HG03139 (cell line): ENCODE data around the gene PLEKHH2.
"Not testable (repeated sequence)": the region's sequence is repeated elsewhere in the genome, so short reads cannot be mapped to it uniquely, and the experiment has no call there.

Source experiments
- ATAC-seq: cut with Tn5 transposase; IDR thresholded peaks from one replicate; pipeline ENCODE4 v1.9.1; 2021; ENCODE audit not compliant: unreplicated experiment

The PLEKHH2 gene

GRCh38 chr2:43637030-43637803 is at the start of gene PLEKHH2:
PLEKHH2 (plus strand) TSS chr2:43637260; CDS start chr2:43644674, 7,414 bp downstream.
- peak; percentile 100 for ATAC-seq

GRCh38 chr2:43592443-43592842 is 44.6 kb upstream of the PLEKHH2 start:
- ATAC-seq = no peak

- ATAC-seq = no peak
Observed at GRCh38 chr2:43593254-43593653, 43.8 kb upstream of the PLEKHH2 start.

- no peak for ATAC-seq
Observed at GRCh38 chr2:43594875-43595274, 42.2 kb upstream of the PLEKHH2 start.

GRCh38 chr2:43595603-43596412 is 41.3 kb upstream of the PLEKHH2 start, which contains the start of gene THADA:
THADA (minus strand) TSS chr2:43596038; CDS start chr2:43592392, 3,646 bp downstream.
- ATAC-seq = peak; percentile 94

DNA sequence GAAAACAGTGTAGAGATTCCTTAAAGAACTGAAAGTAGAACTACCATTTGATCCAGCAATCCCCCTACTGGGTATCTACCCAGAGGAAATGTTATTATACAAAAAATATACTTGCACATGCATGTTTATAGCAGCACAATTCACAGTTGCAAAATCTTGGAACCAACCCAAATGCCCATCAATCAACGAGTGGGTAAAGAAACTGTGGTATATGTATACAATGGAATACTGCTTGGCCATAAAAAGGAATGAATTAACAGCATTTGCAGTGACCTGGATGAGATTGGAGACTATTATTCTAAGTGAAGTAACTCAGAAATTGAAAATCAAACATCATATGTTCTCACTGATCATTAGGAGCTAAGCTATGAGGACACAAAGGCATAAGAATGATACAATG is 36.5 kb upstream of the PLEKHH2 start:
- not testable (repeated sequence) for ATAC-seq

DNA sequence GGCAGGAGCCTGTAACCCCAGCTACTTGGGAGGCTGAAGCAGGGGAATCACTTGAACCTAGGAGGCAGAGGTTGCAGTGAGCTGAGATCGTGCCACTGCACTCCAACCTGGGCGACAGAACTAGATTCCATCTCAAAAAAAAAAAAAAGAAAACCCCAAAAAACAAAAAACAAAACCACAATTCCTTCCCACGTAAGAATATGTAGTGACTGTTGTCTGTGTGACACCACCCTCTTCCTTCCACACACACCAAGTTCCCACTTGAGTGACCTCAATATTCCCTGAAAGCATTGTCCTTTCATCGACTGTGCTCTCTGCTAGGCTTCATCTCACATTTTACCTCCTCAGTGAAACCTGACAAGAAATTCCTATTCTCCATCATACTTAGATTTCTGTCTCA is 32.4 kb upstream of the PLEKHH2 start:
- no peak for ATAC-seq

DNA sequence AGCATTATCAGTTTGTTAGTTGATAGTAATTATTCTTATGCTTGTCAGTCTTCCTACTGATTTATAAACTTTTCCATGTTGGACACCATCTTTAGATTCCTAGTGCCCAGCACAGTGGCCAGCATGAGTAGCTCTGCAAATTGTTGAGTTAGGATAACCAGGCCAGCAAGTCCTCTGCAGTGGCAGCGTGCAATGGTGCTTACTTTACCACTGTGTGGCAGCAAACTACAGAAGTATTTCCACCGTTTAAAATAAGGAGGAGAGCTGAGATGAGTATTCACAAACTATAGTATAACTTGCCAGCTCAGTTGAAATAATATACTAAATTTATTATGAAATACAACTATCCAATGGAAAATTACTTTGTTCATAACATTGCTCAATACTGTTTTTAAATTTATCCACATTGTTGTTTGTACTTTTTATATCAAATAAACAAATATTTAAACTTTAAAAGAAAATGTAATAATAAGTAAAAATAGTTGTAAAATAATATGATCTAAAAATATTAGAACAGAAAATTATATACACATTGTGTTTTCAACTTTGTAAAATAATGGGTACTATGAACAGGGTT is 31.9 kb upstream of the PLEKHH2 start:
- no peak for ATAC-seq

DNA sequence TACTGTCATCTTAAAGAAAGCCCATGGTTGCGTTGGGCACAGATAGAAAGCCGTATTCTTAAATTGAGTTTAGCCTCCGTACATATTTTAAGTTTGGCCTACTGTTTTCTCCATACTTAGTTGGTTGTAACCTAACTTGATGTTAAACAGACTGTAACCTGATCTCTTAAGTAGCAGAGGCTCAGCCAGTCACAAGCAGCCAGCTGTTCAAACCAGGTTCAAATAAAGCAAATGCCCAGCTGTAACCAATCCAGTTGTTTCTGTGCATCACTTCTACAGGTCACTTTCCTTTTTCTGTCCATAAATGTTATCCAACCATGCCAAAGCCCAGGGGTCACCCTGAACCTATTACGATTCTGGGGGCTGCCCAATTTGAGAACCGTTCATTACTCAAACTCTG is 31.2 kb upstream of the PLEKHH2 start:
- ATAC-seq = no peak

DNA sequence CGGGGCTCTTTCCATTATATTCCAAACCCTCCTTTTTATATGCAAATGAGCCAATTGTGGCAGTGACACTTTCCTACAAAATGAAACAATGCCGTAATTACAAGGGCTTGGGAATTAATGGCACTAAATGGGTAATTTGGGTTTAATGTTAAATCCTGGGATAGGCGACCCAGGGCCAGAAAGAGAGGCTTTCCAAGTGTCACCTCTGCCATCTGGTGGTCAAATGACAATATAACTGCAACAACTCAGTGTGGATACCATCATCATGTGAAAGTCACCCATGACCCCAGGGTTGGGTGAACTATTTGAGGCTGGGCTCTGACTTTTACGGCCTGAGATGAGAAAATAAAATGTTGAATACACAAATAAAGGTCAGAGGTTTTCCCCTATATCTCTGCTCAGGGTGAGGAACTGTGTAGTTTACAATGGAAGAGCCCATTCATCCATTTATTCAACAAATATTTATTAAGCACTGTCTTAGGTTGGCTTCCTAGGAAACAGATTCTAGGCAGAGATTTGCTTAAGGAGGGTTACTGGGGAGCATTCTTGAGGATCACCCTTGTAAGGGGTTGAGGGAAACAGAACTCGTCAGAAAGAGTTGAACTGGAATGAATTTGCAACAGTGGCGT is 27.7 kb upstream of the PLEKHH2 start:
- no peak for ATAC-seq

DNA sequence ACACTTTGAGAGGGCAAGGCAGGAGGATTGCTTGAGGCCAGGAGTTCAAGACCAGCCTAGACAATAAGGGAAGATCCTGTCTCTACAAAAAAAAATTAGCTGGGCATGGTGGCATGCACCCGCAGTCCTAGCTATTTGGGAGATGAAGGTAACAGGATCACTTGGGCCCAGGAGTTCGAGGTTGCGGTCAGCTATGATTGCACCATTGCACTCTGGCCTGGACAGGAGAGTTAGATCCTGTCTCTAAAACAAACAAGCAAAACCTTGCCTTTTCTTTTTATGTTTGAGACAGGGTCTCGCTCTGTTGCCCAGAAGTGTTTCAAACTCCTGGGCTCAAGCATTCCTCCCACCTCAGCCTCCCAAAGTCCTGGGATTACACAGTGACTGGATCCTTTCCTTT is 26.7 kb upstream of the PLEKHH2 start:
- no peak for ATAC-seq

DNA sequence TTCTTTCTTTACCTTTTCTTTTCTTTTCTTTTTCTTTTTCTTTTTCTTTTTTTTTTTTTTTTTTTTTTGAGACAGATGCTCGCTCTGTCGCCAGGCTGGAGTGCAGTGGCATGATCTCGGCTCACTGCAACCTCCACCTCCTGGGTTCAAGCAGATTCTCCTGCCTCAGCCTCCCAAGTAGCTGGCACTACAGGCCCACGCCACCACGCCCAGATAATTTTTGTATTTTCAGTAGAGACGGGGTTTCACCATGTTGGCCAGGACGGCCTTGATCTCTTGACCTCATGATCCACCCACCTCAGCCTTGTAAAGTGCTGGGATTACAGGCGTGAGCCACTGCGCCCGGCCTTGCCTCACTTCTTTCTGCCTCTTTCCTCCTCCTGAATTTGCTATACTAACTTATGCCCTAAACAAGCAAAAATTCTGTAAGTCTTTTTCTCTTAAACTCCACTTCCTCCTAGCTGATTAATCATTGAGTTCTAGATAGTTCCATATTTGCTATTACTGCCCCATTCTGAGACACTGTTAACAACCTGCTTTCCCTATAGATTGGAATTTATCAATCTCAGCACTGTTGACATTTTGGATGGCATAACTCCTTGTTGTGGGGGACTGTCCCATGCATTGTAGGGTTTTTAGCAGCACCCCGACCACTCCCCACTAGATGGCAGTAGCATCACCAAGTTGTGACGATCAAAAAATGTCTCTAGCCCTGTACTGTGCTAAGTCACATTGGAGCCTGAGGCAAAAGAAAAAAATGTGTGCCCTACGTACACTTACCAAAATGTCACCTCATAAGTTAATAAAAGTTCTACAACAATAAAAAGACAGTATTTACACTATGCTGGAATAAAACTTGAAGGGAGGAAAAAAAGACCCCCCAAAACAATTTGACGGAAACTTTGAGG is 24.8 kb upstream of the PLEKHH2 start:
- ATAC-seq = no peak

DNA sequence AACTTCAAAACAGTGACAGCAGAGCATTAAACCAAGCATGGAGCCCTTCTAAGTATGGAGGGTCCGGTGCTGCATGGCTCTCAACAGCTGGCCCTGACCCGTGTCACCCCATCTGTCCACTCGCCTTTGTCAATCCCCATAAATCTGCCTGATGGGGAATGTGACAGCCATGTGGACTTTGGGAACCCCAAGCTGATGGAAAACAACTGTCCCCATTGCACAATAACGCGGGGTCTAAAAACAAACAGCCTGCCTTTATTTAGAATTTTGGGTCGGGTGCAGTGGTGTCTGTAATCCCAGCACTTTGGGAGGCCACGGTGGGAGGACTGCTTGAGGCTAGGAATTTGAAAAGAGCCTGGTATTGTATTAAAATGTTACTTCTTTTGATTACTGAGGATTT is 24.1 kb upstream of the PLEKHH2 start:
- no peak for ATAC-seq

GRCh38 chr2:43616967-43617680 is 19.9 kb upstream of the PLEKHH2 start:
- ATAC-seq = no peak

DNA sequence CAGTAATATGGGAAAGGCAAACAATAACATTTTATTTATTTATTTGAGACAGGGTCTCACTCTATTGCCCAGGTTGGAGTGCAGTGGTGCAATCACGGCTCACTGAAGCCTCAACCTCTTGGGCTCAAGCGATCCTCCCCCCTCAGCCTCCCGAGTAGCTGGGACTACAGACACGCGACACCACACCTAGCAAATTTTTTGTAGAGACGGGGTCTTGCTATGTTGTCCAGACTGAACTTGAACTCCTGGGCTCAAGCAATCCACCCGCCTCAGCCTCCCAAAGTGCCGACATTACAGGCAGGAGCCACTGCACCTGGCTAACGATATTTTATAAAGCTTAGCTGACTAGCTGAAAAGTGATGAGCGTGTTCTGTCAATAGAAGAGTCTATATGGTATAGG is 17.5 kb upstream of the PLEKHH2 start:
- ATAC-seq = no peak

- ATAC-seq = no peak
Observed at GRCh38 chr2:43622931-43623451, 14.1 kb upstream of the PLEKHH2 start.

GRCh38 chr2:43631618-43632317 is 5.3 kb upstream of the PLEKHH2 start:
- ATAC-seq = no peak

DNA sequence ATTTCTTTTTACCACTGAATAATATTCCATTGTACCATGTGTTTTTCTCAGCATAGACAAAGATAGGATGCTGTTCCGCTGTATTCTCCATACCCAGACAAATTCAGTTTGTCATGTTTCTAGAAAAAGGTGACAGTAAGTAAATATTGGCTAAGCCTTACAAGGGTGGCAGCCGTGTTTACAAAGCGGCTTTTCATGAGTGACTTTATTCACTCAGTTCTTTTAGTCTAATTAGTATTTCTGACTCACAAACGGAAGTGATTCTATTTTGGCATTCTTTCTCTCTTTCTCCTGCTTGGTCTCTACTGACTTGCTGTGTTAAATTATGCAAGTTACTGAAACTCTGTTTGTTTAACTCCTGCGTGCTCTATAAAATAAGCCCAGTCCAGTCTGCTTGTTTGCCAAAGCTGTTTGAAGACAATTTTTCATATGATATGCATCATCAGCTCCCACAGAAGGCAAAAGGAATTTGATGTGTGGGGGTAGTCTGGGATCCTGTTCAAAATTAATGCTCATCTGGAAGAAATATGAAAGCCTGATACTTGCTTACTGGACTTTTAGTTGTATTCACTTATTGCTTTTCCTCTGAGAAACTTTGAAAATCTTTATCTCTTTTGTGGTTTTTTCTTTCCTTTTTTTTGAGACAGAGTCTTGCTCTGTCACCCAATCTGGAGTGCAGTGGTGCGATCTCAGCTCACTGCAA is 2.3 kb upstream of the PLEKHH2 start:
- ATAC-seq = no peak
